ENCODE data around the gene CNGA3. TPM values are rescaled to one million over a fixed set of nuclear protein-coding genes. Genes with fewer than 3 reads are reported as not detected.

The CNGA3 gene
- total RNA-seq, 1 experiment from 2014 or later: not detected

- DNase-seq: no peak
- H3K36me3 Mint-ChIP-seq (ENCODE audit: insufficient read depth, unreplicated experiment): no peaks in the 10 kb centered on the region
- no peaks in the 10 kb centered on the region for H3K4me1 Mint-ChIP-seq (ENCODE audit: low read depth, unreplicated experiment)
- intact Hi-C loops (cut with micrococcal nuclease; ENCODE audit: unreplicated experiment): no loop called here
- TF ChIP-seq CTCF (IDR thresholded peaks at IDR 0.05; ENCODE audit: unreplicated experiment): no peak
- no peak overlapping the region for H3K4me3 Mint-ChIP-seq (ENCODE audit: low read depth, unreplicated experiment)
- H3K9me3 Mint-ChIP-seq (ENCODE audit: low read depth, unreplicated experiment): peaks cover 6% of the 10 kb centered on the region
- BruUV-seq (replicated peaks): no TSS peak
- CTCF ChIA-PET: no interaction called here
- H3K27ac Mint-ChIP-seq (ENCODE audit: unreplicated experiment): no peak overlapping the region
- H3K27me3 Mint-ChIP-seq (ENCODE audit: unreplicated experiment): no peaks in the 10 kb centered on the region
These were observed 22.1 kb upstream of the CNGA3 start for GRCh38 chr2:98324181-98324580.

GRCh38 chr2:98327776-98328175 lies 18.5 kb upstream of the CNGA3 start:
- no peaks in the 10 kb centered on the region for H3K4me1 Mint-ChIP-seq (ENCODE audit: low read depth, unreplicated experiment)
- BruUV-seq (replicated peaks): no TSS peak
- CTCF ChIA-PET: no interaction called here

GRCh38 chr2:98329549-98329948 lies 16.7 kb upstream of the CNGA3 start:
- no peak for DNase-seq
- Mint-ChIP-seq H3K9me3 (ENCODE audit: low read depth, unreplicated experiment) (no peaks in the 10 kb centered on the region), H3K27ac (ENCODE audit: unreplicated experiment) (no peak overlapping the region), H3K4me1 (ENCODE audit: low read depth, unreplicated experiment) (no peaks in the 10 kb centered on the region), H3K36me3 (ENCODE audit: insufficient read depth, unreplicated experiment) (no peaks in the 10 kb centered on the region), H3K4me3 (ENCODE audit: low read depth, unreplicated experiment) (no peak overlapping the region), H3K27me3 (ENCODE audit: unreplicated experiment) (peaks cover 24% of the 10 kb centered on the region)
- BruUV-seq (replicated peaks): no TSS peak
- intact Hi-C loops (cut with micrococcal nuclease; ENCODE audit: unreplicated experiment): no loop called here
- TF ChIP-seq CTCF (IDR thresholded peaks at IDR 0.05; ENCODE audit: unreplicated experiment): no peak
- CTCF ChIA-PET: no interaction called here

More at GRCh38 chr2:98327776-98328175, 18.5 kb upstream of the CNGA3 start:
- no peaks in the 10 kb centered on the region for H3K36me3 Mint-ChIP-seq (ENCODE audit: insufficient read depth, unreplicated experiment)
- intact Hi-C loops (cut with micrococcal nuclease; ENCODE audit: unreplicated experiment): no loop called here
- DNase-seq: no peak
- no peak for TF ChIP-seq CTCF (IDR thresholded peaks at IDR 0.05; ENCODE audit: unreplicated experiment)
- no peak overlapping the region for H3K4me3 Mint-ChIP-seq (ENCODE audit: low read depth, unreplicated experiment)
- H3K27me3 Mint-ChIP-seq (ENCODE audit: unreplicated experiment): peaks cover 13% of the 10 kb centered on the region
- no peak overlapping the region for H3K27ac Mint-ChIP-seq (ENCODE audit: unreplicated experiment)
- no peaks in the 10 kb centered on the region for H3K9me3 Mint-ChIP-seq (ENCODE audit: low read depth, unreplicated experiment)

- no peak for TF ChIP-seq CTCF (IDR thresholded peaks at IDR 0.05; ENCODE audit: unreplicated experiment)
- H3K36me3 Mint-ChIP-seq (ENCODE audit: insufficient read depth, unreplicated experiment): no peaks in the 10 kb centered on the region
- no peak overlapping the region for H3K4me3 Mint-ChIP-seq (ENCODE audit: low read depth, unreplicated experiment)
- no peaks in the 10 kb centered on the region for H3K9me3 Mint-ChIP-seq (ENCODE audit: low read depth, unreplicated experiment)
- no peak overlapping the region for H3K27ac Mint-ChIP-seq (ENCODE audit: unreplicated experiment)
- intact Hi-C loops (cut with micrococcal nuclease; ENCODE audit: unreplicated experiment): no loop called here
- H3K27me3 Mint-ChIP-seq (ENCODE audit: unreplicated experiment): peaks cover 46% of the 10 kb centered on the region
- DNase-seq: no peak
- CTCF ChIA-PET: no interaction called here
- no peaks in the 10 kb centered on the region for H3K4me1 Mint-ChIP-seq (ENCODE audit: low read depth, unreplicated experiment)
- no TSS peak for BruUV-seq (replicated peaks)
These were observed 13.3 kb upstream of the CNGA3 start for GRCh38 chr2:98332989-98333388.

Measured in Calu3 (cell line).